22Rv1 (cell line): ENCODE data around the gene PAPOLB.

Source experiments
- CTCF ChIP-seq: fragments of 450-650 bp; IDR thresholded peaks from 2 replicates; pipeline ENCODE4 v1.5.1; 2017; ENCODE audit warnings: mild to moderate bottlenecking
- ZFX ChIP-seq: fragments of 450-650 bp; IDR thresholded peaks from 2 replicates; pipeline ENCODE4 v1.6.1; 2017; ENCODE audit warnings: antibody characterized with exemption, borderline replicate concordance

GRCh38 chr7:4835398-4836205 is 26.2 kb downstream of the PAPOLB start:
- no peak for TF ChIP-seq ZFX
- TF ChIP-seq CTCF = no peak
